ENCODE measurements around the gene RHOU.

DNA sequence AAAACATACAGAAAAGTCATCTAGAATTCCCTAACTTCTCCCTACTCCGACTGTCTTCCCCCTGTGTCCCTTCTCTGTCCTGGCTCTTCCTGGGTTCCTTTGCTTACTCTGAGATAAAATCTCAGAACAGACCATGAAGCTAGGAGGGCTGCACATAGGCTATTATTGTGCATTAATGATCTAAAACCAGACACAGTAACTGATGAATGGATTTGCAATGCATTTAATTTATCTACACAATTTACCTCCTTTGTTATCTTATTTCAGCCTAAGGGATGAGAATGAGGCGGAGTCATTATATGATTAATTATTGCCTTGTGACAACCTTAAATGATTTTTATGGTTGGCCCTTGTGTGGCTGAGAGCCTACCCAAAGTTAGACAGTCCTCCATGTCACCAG lies 14.5 kb downstream of the RHOU start:
- TF ChIP-seq, protein P1, sequence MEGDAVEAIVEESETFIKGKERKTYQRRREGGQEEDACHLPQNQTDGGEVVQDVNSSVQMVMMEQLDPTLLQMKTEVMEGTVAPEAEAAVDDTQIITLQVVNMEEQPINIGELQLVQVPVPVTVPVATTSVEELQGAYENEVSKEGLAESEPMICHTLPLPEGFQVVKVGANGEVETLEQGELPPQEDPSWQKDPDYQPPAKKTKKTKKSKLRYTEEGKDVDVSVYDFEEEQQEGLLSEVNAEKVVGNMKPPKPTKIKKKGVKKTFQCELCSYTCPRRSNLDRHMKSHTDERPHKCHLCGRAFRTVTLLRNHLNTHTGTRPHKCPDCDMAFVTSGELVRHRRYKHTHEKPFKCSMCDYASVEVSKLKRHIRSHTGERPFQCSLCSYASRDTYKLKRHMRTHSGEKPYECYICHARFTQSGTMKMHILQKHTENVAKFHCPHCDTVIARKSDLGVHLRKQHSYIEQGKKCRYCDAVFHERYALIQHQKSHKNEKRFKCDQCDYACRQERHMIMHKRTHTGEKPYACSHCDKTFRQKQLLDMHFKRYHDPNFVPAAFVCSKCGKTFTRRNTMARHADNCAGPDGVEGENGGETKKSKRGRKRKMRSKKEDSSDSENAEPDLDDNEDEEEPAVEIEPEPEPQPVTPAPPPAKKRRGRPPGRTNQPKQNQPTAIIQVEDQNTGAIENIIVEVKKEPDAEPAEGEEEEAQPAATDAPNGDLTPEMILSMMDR (IDR thresholded peaks at IDR 0.05): no peak
- TF ChIP-seq EZH2 (IDR thresholded peaks at IDR 0.05) (no peak), EZH2phosphoT487 (IDR thresholded peaks at IDR 0.05) (no peak)

Measured in neural progenitor cell (in vitro differentiated cells).